ENCODE data around the gene ASIC3. TPM values are rescaled to one million over a fixed set of nuclear protein-coding genes. Genes with fewer than 3 reads are reported as not detected.

Gene ASIC3
- total and polyA plus RNA-seq, 8 donors: 0.29 to 25.9 (median 3.2) TPM

- H3K36me3 ChIP-seq: no peaks in the 10 kb centered on the region
- H3K27me3 ChIP-seq: peaks cover 0 to 98% (median 23%) of the 10 kb centered on the region in 3 donors
- H3K4me3 ChIP-seq: no peak overlapping the region
- H3K9me3 ChIP-seq: no peaks in the 10 kb centered on the region
- TF ChIP-seq CTCF (IDR thresholded peaks at IDR 0.05): peak in 5 of 7 experiments; percentile 13 to 30 (median 20)
- TF ChIP-seq POLR2AphosphoS5 (IDR thresholded peaks at IDR 0.05): no peak
- no peak overlapping the region for H3K27ac ChIP-seq
- peak in 1 of 2 donors; percentile 80 for DNase-seq
- intact Hi-C loops (cut with DNase I; ENCODE audit: low total_unique reads): no loop called here
- 36 to 54% (median 46%) methylated on average over 23 of the region's 23 CpGs for WGBS, 5 donors
- peaks cover 19 to 64% (median 47%) of the 10 kb centered on the region in 4 donors for H3K4me1 ChIP-seq
These were observed 35.4 kb upstream of the ASIC3 start for GRCh38 chr7:151012911-151013347.

GRCh38 chr7:151013356-151013732 is 35.0 kb upstream of the ASIC3 start:
- intact Hi-C loops (cut with DNase I; ENCODE audit: low total_unique reads): no loop called here
- WGBS, 5 donors: 16 to 66% (median 33%) methylated on average over 5 to 26 of the region's 26 CpGs
- peaks cover 0 to 99% (median 27%) of the 10 kb centered on the region in 3 donors for H3K27me3 ChIP-seq
- peaks cover 23 to 64% (median 49%) of the 10 kb centered on the region in 4 donors for H3K4me1 ChIP-seq
- no peaks in the 10 kb centered on the region for H3K36me3 ChIP-seq
- peak overlapping the region; percentile 23 to 45 (median 26) for H3K4me3 ChIP-seq
- DNase-seq: no peak
- no peak overlapping the region for H3K27ac ChIP-seq
- no peaks in the 10 kb centered on the region for H3K9me3 ChIP-seq
- TF ChIP-seq POLR2A (IDR thresholded peaks at IDR 0.05): no peak
- TF ChIP-seq EP300 (IDR thresholded peaks at IDR 0.05): no peak
- TF ChIP-seq CTCF (IDR thresholded peaks at IDR 0.05): no peak
- no peak for TF ChIP-seq POLR2AphosphoS5 (IDR thresholded peaks at IDR 0.05)

- no peaks in the 10 kb centered on the region for H3K36me3 ChIP-seq
- peak; percentile 67 to 96 for DNase-seq
- peak overlapping the region in 2 of 5 donors; percentile 19 to 42 for H3K27ac ChIP-seq
- H3K27me3 ChIP-seq: peaks cover 0 to 99% (median 32%) of the 10 kb centered on the region in 3 donors
- intact Hi-C loops (cut with DNase I; ENCODE audit: low total_unique reads): no loop called here
- WGBS, 5 donors: 16 to 43% (median 26%) methylated on average over 31 to 55 of the region's 55 CpGs
- no peaks in the 10 kb centered on the region for H3K9me3 ChIP-seq
- TF ChIP-seq POLR2AphosphoS5 (IDR thresholded peaks at IDR 0.05) (no peak), POLR2A (IDR thresholded peaks at IDR 0.05) (no peak), EP300 (IDR thresholded peaks at IDR 0.05) (no peak), CTCF (IDR thresholded peaks at IDR 0.05) (no peak)
- H3K4me3 ChIP-seq: peak overlapping the region; percentile 23 to 45 (median 26)
- peaks cover 29 to 64% (median 48%) of the 10 kb centered on the region in 4 donors for H3K4me1 ChIP-seq
These were observed 34.4 kb upstream of the ASIC3 start for GRCh38 chr7:151013733-151014497.

- TF ChIP-seq CTCF (IDR thresholded peaks at IDR 0.05): no peak
- no peak for TF ChIP-seq POLR2A (IDR thresholded peaks at IDR 0.05)
- TF ChIP-seq POLR2AphosphoS5 (IDR thresholded peaks at IDR 0.05): no peak
- TF ChIP-seq EP300 (IDR thresholded peaks at IDR 0.05): no peak
- peaks cover 32 to 62% (median 45%) of the 10 kb centered on the region in 4 donors for H3K4me1 ChIP-seq
- H3K36me3 ChIP-seq: no peaks in the 10 kb centered on the region
- intact Hi-C loops (cut with DNase I; ENCODE audit: low total_unique reads): no loop called here
- no peak for DNase-seq
- WGBS, 5 donors: 74 to 87% (median 84%) methylated on average over 8 of the region's 8 CpGs
- peaks cover 0 to 99% (median 42%) of the 10 kb centered on the region in 3 donors for H3K27me3 ChIP-seq
- no peak overlapping the region for H3K4me3 ChIP-seq
- no peak overlapping the region for H3K27ac ChIP-seq
- no peaks in the 10 kb centered on the region for H3K9me3 ChIP-seq
These were observed 33.4 kb upstream of the ASIC3 start for GRCh38 chr7:151014950-151015349.

Measured in stomach (tissue), 9 donors.